ENCODE data around the gene SLC2A11. TPM values are rescaled to one million over a fixed set of nuclear protein-coding genes. Genes with fewer than 3 reads are reported as not detected.

The SLC2A11 gene, protein sequence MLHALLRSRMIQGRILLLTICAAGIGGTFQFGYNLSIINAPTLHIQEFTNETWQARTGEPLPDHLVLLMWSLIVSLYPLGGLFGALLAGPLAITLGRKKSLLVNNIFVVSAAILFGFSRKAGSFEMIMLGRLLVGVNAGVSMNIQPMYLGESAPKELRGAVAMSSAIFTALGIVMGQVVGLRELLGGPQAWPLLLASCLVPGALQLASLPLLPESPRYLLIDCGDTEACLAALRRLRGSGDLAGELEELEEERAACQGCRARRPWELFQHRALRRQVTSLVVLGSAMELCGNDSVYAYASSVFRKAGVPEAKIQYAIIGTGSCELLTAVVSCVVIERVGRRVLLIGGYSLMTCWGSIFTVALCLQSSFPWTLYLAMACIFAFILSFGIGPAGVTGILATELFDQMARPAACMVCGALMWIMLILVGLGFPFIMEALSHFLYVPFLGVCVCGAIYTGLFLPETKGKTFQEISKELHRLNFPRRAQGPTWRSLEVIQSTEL
- 4.9 and 6.2 TPM in 2 replicates for total RNA-seq (2021)
- Bru-seq, nascent RNA: percentile 39 among the genes with signal in this experiment
- percentile 43 among the genes with signal in this experiment for BruChase-seq, experiment 1, labeled RNA remaining after a 2-hour chase
- BruChase-seq, experiment 2, labeled RNA remaining after a 6-hour chase: percentile 43 among the genes with signal in this experiment
- long read RNA-seq, partial matches to known transcripts: 2 of 5 reads
- long read RNA-seq, other reads (novel, unspliced or antisense): 1 of 5 reads

DNA sequence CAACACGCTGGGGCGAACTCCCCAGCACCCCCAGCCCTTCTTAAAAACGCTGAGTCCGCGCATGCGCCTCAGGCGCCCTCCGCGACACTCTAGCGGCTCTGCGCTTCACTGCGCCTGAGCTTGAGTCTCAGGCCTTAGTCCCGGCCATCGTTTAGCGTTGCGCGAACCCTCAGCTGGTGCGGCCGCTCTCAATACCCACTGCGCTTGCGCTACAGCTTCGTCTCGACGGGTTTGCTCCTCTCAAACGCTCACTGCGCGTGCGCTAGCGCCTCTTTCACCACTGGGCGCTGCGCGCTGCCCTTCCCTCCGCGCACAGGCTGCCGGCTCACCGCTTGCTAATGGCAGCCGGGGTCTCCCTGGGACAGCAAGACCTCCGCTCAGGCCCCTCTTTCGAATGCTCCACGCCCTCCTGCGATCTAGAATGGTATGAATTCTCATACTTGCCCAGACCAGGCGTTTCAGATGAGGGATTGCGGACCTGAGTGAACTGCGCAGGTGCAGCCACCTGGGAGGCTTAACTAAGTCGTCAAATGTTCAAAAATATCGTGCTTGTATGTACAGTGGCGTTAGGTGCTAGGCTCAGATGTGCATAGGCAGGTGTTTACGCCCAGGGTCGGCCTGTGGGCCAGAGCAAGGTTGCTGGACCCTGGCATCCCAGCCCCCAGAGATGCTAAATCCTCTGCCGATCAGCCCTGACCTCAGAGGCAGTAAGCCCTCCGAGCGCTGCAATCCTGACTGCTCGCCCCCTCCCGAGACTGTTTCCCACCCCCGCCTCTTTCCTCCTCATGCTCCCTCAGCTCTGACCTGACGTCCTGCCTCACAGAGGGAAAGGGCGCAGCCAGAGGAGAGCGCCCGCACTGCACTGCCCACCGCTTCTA is at the start of gene SLC2A11:
SLC2A11 (plus strand) TSS at position 270 of the 878 bp plus-strand sequence; CDS start at position 395, 125 bp downstream.
- H3K27ac ChIP-seq (ENCODE audit: low read depth, low read length, poor library complexity, severe bottlenecking): peak within 1 kb of the TSS; percentile 35
- POLR2A ChIA-PET (ENCODE audit: low non-redundant PET): interaction anchor here (0.6 kb wide), 1 partner anchor 121 kb away, joined by 15 read pairs; no protein-coding TSS in a partner anchor
- H3K27me3 ChIP-seq (replicated peaks; ENCODE audit: insufficient read depth, low read depth, low read length, poor library complexity): no peaks in the 10 kb centered on the region
- intact Hi-C loops (cut with micrococcal nuclease; ENCODE audit: unreplicated experiment): no loop called here
- no TSS peak for BruUV-seq (replicated peaks)
- H3K4me1 ChIP-seq (ENCODE audit: insufficient read depth, low read length, poor library complexity, severe bottlenecking): peaks cover 7% of the 10 kb centered on the region
- CTCF ChIA-PET: interaction anchor here (0.5 to 2.3 kb wide), 7 partner anchors 8 to 787 kb away, joined by 3 to 14 read pairs (median 4); partner anchors contain the start of gene GNAZ
- H3K36me3 ChIP-seq (ENCODE audit: insufficient read depth, low read length, poor library complexity, severe bottlenecking): no peaks in the 10 kb centered on the region
- DNase-seq (ENCODE audit: low spot score): peak; percentile 98
- TF ChIP-seq, protein P1, sequence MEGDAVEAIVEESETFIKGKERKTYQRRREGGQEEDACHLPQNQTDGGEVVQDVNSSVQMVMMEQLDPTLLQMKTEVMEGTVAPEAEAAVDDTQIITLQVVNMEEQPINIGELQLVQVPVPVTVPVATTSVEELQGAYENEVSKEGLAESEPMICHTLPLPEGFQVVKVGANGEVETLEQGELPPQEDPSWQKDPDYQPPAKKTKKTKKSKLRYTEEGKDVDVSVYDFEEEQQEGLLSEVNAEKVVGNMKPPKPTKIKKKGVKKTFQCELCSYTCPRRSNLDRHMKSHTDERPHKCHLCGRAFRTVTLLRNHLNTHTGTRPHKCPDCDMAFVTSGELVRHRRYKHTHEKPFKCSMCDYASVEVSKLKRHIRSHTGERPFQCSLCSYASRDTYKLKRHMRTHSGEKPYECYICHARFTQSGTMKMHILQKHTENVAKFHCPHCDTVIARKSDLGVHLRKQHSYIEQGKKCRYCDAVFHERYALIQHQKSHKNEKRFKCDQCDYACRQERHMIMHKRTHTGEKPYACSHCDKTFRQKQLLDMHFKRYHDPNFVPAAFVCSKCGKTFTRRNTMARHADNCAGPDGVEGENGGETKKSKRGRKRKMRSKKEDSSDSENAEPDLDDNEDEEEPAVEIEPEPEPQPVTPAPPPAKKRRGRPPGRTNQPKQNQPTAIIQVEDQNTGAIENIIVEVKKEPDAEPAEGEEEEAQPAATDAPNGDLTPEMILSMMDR (conservative IDR thresholded peaks at IDR 0.05; ENCODE audit: low read depth, low read length): peak; percentile 18; the same call in 1 of the 2 replicates
- no peak for TF ChIP-seq EZH2 (IDR thresholded peaks at IDR 0.05; ENCODE audit: borderline replicate concordance, low read depth, low read length, poor library complexity, severe bottlenecking)
- peak within 1 kb of the TSS; percentile 57 for H3K4me3 ChIP-seq (ENCODE audit: low read depth, low read length, poor library complexity, severe bottlenecking)
- H3K9me3 ChIP-seq (ENCODE audit: low read depth, low read length, poor library complexity, severe bottlenecking): no peaks in the 10 kb centered on the region

DNA sequence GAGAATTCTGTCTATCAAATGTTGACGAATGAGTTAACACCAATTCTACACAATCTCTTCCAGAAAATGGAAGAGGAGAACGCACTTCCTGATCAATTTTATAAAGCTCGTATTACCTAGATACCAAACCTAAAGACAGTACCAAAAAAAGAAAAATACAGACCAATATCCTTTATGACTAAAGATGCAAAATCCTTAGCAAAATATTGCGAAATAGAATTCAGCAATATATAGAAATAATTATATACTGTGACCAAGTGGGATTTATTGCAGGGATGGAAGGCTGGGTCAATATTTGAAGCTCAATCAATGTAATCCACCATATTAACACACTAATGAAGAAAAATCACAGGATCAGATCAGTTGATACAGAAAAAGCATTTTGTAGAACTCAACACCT is 45.3 kb upstream of the SLC2A11 start:
- Histone ChIP-seq H3K27me3 (replicated peaks; ENCODE audit: insufficient read depth, low read depth, low read length, poor library complexity) (no peaks in the 10 kb centered on the region), H3K36me3 (ENCODE audit: insufficient read depth, low read length, poor library complexity, severe bottlenecking) (peaks cover 33% of the 10 kb centered on the region), H3K4me1 (ENCODE audit: insufficient read depth, low read length, poor library complexity, severe bottlenecking) (no peaks in the 10 kb centered on the region), H3K4me3 (ENCODE audit: low read depth, low read length, poor library complexity, severe bottlenecking) (no peak overlapping the region), H3K27ac (ENCODE audit: low read depth, low read length, poor library complexity, severe bottlenecking) (no peak overlapping the region), H3K9me3 (ENCODE audit: low read depth, low read length, poor library complexity, severe bottlenecking) (no peaks in the 10 kb centered on the region)
- TF ChIP-seq, protein P1 (conservative IDR thresholded peaks at IDR 0.05; ENCODE audit: low read depth, low read length): no peak
- TF ChIP-seq EZH2 (IDR thresholded peaks at IDR 0.05; ENCODE audit: borderline replicate concordance, low read depth, low read length, poor library complexity, severe bottlenecking): no peak
- CTCF ChIA-PET: interaction anchor here (0.7 kb wide), 1 partner anchor 363 kb away, joined by 3 read pairs; no protein-coding TSS in a partner anchor
- intact Hi-C loops (cut with micrococcal nuclease; ENCODE audit: unreplicated experiment): no loop called here
- no TSS peak for BruUV-seq (replicated peaks)
- POLR2A ChIA-PET (ENCODE audit: low non-redundant PET): no interaction called here
- DNase-seq (ENCODE audit: low spot score): no peak
